Endothelial cell of umbilical vein (primary cell): Measurements from ENCODE around the gene ABCF1. TPM values are rescaled to one million over a fixed set of nuclear protein-coding genes. Genes with fewer than 3 reads are reported as not detected.
A peak's percentile ranks its signal among the peaks of the same experiment; 100 is the strongest.

Source experiments
- BruUV-seq: library from RNA; stranded (reverse); fragments of 400-500 nt; replicated peaks from 2 replicates; lab custom pipeline; 2021; lab: Mats Ljungman, UMichigan
- CTCF ChIA-PET: fragments of 300-600, 350-600 bp; sonication (Branson Sonifier 250); formaldehyde crosslinking; loops from one replicate; lab custom pipeline; 2021; ENCODE audit warnings: antibody characterized with exemption, inconsistent platforms; lab: Charles Lee
- POLR2A ChIA-PET: fragments of 300-600, 350-600 bp; sonication (Branson Sonifier 250); formaldehyde crosslinking; loops from one replicate; lab custom pipeline; 2021; ENCODE audit warnings: antibody characterized with exemption, inconsistent platforms; lab: Charles Lee
- DNase-seq: peaks from one replicate; pipeline ENCODE4 v3.0.0-alpha.2; 2011; ENCODE audit warnings: low read depth, low spot score
- FAIRE-seq: peaks from 2 replicates; lab custom pipeline; 2011; peaks lifted over from hg19 to GRCh38; lab: Jason Lieb, UNC
- H2AFZ ChIP-seq: 2 replicates; pipeline ENCODE4 v1.6.0; 2012; ENCODE audit warnings: low read depth, low read length, control low read depth, inconsistent platforms
- H3K27ac ChIP-seq: 2 replicates; pipeline ENCODE4 v1.5.1; 2011; ENCODE audit warnings: low read depth, mild to moderate bottlenecking, control low read depth, low read length, moderate library complexity; ENCODE audit not compliant: insufficient read depth
- H3K27me3 ChIP-seq, 2 experiments: 2 replicates each; pipeline versions ENCODE4 v1.6.0 to v1.6.1; 2011; ENCODE audit warnings: low read length in 2 of 2, mixed read lengths in 1 of 2; ENCODE audit not compliant: control insufficient read depth in 2 of 2, insufficient read depth in 2 of 2
- H3K36me3 ChIP-seq, 2 experiments: 2 replicates in 1 of 2; 3 replicates in 1 of 2; pipeline ENCODE4 v1.5.1; 2011; ENCODE audit warnings: low read length in 2 of 2, mild to moderate bottlenecking in 1 of 2, moderate library complexity in 1 of 2; ENCODE audit not compliant: control insufficient read depth in 2 of 2, insufficient read depth in 2 of 2; ENCODE audit errors: extremely low read depth in 1 of 2
- H3K4me1 ChIP-seq: 3 replicates; pipeline ENCODE4 v1.5.1; 2011; ENCODE audit warnings: mild to moderate bottlenecking, low read length; ENCODE audit not compliant: control insufficient read depth, insufficient read depth; ENCODE audit errors: extremely low read depth
- H3K4me2 ChIP-seq: 2 replicates; pipeline ENCODE4 v1.6.1; 2011; ENCODE audit warnings: low read length, control low read depth, mixed read lengths; ENCODE audit not compliant: insufficient read depth
- H3K4me3 ChIP-seq, 3 experiments: fragments of 200-600 bp in 1 of 3; sonication (generic), shearing (Covaris generic) in 1 of 3; replicated peaks in 1 of 3; 2 replicates each; pipeline ENCODE4 v1.5.1; 2011 to 2016; ENCODE audit warnings: control low read depth in 3 of 3, low read length in 3 of 3, mild to moderate bottlenecking in 2 of 3, inconsistent platforms in 1 of 3, low read depth in 1 of 3, moderate library complexity in 1 of 3; ENCODE audit not compliant: insufficient read depth in 1 of 3
- H3K79me2 ChIP-seq: 2 replicates; pipeline ENCODE4 v1.6.0; 2012; ENCODE audit warnings: low read length, inconsistent platforms; ENCODE audit not compliant: control insufficient read depth, insufficient read depth
- H3K9ac ChIP-seq: replicated peaks from 2 replicates; pipeline ENCODE3; 2011; ENCODE audit warnings: low read length, control low read depth; ENCODE audit not compliant: insufficient read depth; ENCODE audit errors: extremely low read depth
- H3K9me1 ChIP-seq: replicated peaks from 3 replicates; pipeline ENCODE4 v1.6.0; 2011; ENCODE audit warnings: mild to moderate bottlenecking, low read length; ENCODE audit not compliant: control insufficient read depth, insufficient read depth; ENCODE audit errors: extremely low read depth
- H3K9me3 ChIP-seq: replicated peaks from 2 replicates; pipeline ENCODE4 v1.5.1; 2012; ENCODE audit warnings: low read length, inconsistent platforms; ENCODE audit not compliant: control insufficient read depth, insufficient read depth
- H4K20me1 ChIP-seq: replicated peaks from 2 replicates; pipeline ENCODE3; 2011; ENCODE audit warnings: mild to moderate bottlenecking, low read length; ENCODE audit not compliant: control insufficient read depth, insufficient read depth; ENCODE audit errors: extremely low read depth
- GATA2 ChIP-seq: IDR thresholded peaks from 2 replicates; pipeline ENCODE4 v1.7.0; 2011; ENCODE audit warnings: low read depth, mild to moderate bottlenecking, moderate library complexity, mixed read lengths, low read length; ENCODE audit not compliant: insufficient read length, insufficient read depth
- JUN ChIP-seq: IDR thresholded peaks from 2 replicates; pipeline ENCODE4 v1.6.1; 2011; ENCODE audit warnings: borderline replicate concordance, low read depth; ENCODE audit not compliant: insufficient read length, insufficient read depth
- POLR2AphosphoS5 ChIP-seq: IDR thresholded peaks from 2 replicates; pipeline ENCODE4 v1.6.1; 2012; ENCODE audit warnings: low read depth, mild to moderate bottlenecking, control low read depth, low read length, moderate library complexity; ENCODE audit not compliant: insufficient read depth
- dilution Hi-C: fragments of 300-500 bp; cut with MboI; formaldehyde crosslinking; loops from one replicate; pipeline ENCODE4 v1.15.0; 2019; ENCODE audit warnings: low sequenced_read_pairs; ENCODE audit not compliant: extremely low pct_ligation_motif_present
- intact Hi-C: fragments of 100-400 bp; cut with micrococcal nuclease; formaldehyde crosslinking; loops from one replicate; pipeline ENCODE4 v1.10.0; 2022
- polyA plus RNA-seq, 4 experiments: library from polyadenylated mRNA; depleted of rRNA in 3 of 4; stranded (reverse) in 3 of 4; unstranded in 1 of 4; fragments of >200 nt; gene quantifications; 2 replicates each; pipeline versions ENCODE4 v1.2.1 to v1.2.3, GENCODE V29; 2011 to 2012; ENCODE audit warnings: missing spikeins in 1 of 4
- total RNA-seq: library from RNA; stranded (reverse); gene quantifications from 2 replicates; pipeline ENCODE4 v1.2.3, GENCODE V29; 2021
- TF ChIP-seq, protein P1 (sequence below), 2 donors: IDR thresholded peaks; 1 replicate in 1 of 2; 2 replicates in 1 of 2; pipeline ENCODE4 v1.5.1; 2011; ENCODE audit warnings: low read length in 2 of 2, mild to moderate bottlenecking in 2 of 2, moderate library complexity in 2 of 2, control low read depth in 1 of 2, inconsistent platforms in 1 of 2, low read depth in 1 of 2; ENCODE audit not compliant: insufficient read depth in 1 of 2; ENCODE audit errors: extremely low read depth in 1 of 2
- TF ChIP-seq, protein P2 (sequence below): IDR thresholded peaks from 2 replicates; pipeline ENCODE4 v1.6.1; 2011; ENCODE audit not compliant: insufficient read depth, insufficient read length

ABCF1 gene
- total and polyA plus RNA-seq, 2 donors (not counting 3 experiments of a cell fraction or from before 2014, with no cell fraction given), result 34.0 to 60.3 TPM

- BruUV-seq, result no TSS peak
- POLR2A ChIA-PET, result interaction anchor here (0.7 to 6.2 kb wide), 2 partner anchors 15 to 50 kb away, joined by 4 to 63 read pairs; no protein-coding TSS in a partner anchor
- TF ChIP-seq GATA2 (no peak), JUN (no peak), POLR2AphosphoS5 (no peak)
- TF ChIP-seq, protein P1, sequence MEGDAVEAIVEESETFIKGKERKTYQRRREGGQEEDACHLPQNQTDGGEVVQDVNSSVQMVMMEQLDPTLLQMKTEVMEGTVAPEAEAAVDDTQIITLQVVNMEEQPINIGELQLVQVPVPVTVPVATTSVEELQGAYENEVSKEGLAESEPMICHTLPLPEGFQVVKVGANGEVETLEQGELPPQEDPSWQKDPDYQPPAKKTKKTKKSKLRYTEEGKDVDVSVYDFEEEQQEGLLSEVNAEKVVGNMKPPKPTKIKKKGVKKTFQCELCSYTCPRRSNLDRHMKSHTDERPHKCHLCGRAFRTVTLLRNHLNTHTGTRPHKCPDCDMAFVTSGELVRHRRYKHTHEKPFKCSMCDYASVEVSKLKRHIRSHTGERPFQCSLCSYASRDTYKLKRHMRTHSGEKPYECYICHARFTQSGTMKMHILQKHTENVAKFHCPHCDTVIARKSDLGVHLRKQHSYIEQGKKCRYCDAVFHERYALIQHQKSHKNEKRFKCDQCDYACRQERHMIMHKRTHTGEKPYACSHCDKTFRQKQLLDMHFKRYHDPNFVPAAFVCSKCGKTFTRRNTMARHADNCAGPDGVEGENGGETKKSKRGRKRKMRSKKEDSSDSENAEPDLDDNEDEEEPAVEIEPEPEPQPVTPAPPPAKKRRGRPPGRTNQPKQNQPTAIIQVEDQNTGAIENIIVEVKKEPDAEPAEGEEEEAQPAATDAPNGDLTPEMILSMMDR (IDR thresholded peaks at IDR 0.05; ENCODE audit: extremely low read depth in 1 of 2, insufficient read depth in 1 of 2, low read depth in 1 of 2, low read length in 2 of 2), result no peak
- TF ChIP-seq, protein P2, sequence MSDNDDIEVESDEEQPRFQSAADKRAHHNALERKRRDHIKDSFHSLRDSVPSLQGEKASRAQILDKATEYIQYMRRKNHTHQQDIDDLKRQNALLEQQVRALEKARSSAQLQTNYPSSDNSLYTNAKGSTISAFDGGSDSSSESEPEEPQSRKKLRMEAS, result no peak
- intact Hi-C loops (no loop called here), dilution Hi-C loops (no loop called here)
- Histone ChIP-seq H3K4me3 (no peak overlapping the region), H2AFZ (no peak overlapping the region), H3K79me2 (no peaks in the 10 kb centered on the region), H3K36me3 (peaks cover 25 to 37% of the 10 kb centered on the region in 2 experiments), H3K9me1 (no peaks in the 10 kb centered on the region), H3K9me3 (no peaks in the 10 kb centered on the region), H3K9ac (no peak overlapping the region), H3K27me3 (no peaks in the 10 kb centered on the region), H4K20me1 (no peaks in the 10 kb centered on the region), H3K4me1 (peaks cover 8% of the 10 kb centered on the region), H3K4me2 (no peak overlapping the region), H3K27ac (no peak overlapping the region)
- CTCF ChIA-PET, result interaction anchor here (1.1 to 8.8 kb wide), 8 partner anchors 9 to 488 kb away, joined by 3 to 149 read pairs (median 20); no protein-coding TSS in a partner anchor
- FAIRE-seq (peak; percentile 60), DNase-seq (no peak)
Measured at GRCh38 chr6:30598912-30599624, 27.8 kb downstream of the ABCF1 start.
